ENCODE measurements around the gene MOGAT2.
A peak's percentile ranks its signal among the peaks of the same experiment; 100 is the strongest.

MOGAT2 gene

GRCh38 chr11:75768112-75768908 lies 50.7 kb downstream of the MOGAT2 start, which contains the start of gene DGAT2:
Gene DGAT2 (plus strand): TSS chr11:75768778. CDS start chr11:75768992, 214 bp downstream.
- Histone ChIP-seq H3K9ac (ENCODE audit: low read depth in 1 of 2, low read length in 2 of 2) (peak within 1 kb of the TSS; percentile 24 to 64), H3K27ac (ENCODE audit: low read depth in 2 of 2, low read length in 2 of 2) (no peak within 1 kb of the TSS), H3K9me3 (ENCODE audit: control insufficient read depth in 2 of 2, low read length in 2 of 2) (no peaks in the 10 kb centered on the region), H3K36me3 (ENCODE audit: control insufficient read depth in 2 of 2, insufficient read depth in 2 of 2, low read length in 2 of 2) (no peaks in the 10 kb centered on the region), H3K4me1 (ENCODE audit: control insufficient read depth in 2 of 2, insufficient read depth in 2 of 2, low read length in 2 of 2) (peaks cover 10 to 12% of the 10 kb centered on the region in 2 donors), H3K27me3 (ENCODE audit: control insufficient read depth in 2 of 2, insufficient read depth in 2 of 2, low read length in 2 of 2) (peaks cover 0 to 3% of the 10 kb centered on the region in 2 donors), H3K4me3 (ENCODE audit: low read length in 2 of 2) (peak within 1 kb of the TSS; percentile 57 to 62)

DNA sequence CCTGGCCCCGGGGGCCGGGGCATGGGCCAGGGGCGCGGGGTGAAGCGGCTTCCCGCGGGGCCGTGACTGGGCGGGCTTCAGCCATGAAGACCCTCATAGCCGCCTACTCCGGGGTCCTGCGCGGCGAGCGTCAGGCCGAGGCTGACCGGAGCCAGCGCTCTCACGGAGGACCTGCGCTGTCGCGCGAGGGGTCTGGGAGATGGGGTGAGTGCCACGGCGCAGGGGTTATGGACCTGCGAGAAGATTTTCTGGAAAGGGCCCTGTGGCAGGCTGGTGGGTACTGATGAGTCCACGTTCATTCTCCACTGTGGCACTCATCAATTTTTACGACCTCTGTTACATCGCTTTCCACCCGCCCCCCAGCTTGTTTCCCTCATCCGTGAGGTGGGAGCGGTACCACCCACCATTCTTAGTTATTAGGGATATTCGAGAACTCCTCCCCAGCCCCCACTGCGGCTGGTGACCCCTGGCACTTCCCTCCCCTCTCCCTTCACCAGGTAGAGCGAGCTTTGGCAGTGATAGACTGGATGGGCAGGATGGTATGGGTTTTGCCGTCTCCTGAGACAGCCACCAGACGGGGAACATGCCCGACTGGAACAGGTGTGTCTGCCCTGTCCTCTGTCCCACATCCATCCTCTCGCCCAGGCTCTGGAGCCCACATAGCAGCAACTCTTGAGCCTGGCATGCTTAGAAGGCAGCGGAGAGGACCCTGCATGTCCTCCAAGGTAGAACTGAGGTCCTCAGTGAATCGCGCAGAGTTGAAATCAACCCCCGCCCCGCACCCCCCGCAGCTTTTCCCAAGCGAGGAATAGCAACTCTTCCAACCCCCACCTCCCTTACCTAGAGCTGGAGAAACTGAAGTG lies 51.5 kb downstream of the MOGAT2 start:
- Histone ChIP-seq H3K4me3 (ENCODE audit: low read length in 2 of 2) (peak overlapping the region; percentile 57 to 62), H3K36me3 (ENCODE audit: control insufficient read depth in 2 of 2, insufficient read depth in 2 of 2, low read length in 2 of 2) (no peaks in the 10 kb centered on the region), H3K27ac (ENCODE audit: low read depth in 2 of 2, low read length in 2 of 2) (no peak overlapping the region), H3K4me1 (ENCODE audit: control insufficient read depth in 2 of 2, insufficient read depth in 2 of 2, low read length in 2 of 2) (peaks cover 10 to 12% of the 10 kb centered on the region in 2 donors), H3K27me3 (ENCODE audit: control insufficient read depth in 2 of 2, insufficient read depth in 2 of 2, low read length in 2 of 2) (peaks cover 0 to 3% of the 10 kb centered on the region in 2 donors), H3K9me3 (ENCODE audit: control insufficient read depth in 2 of 2, low read length in 2 of 2) (no peaks in the 10 kb centered on the region), H3K9ac (ENCODE audit: low read depth in 1 of 2, low read length in 2 of 2) (peak overlapping the region; percentile 24 to 64)

- H3K36me3 ChIP-seq (ENCODE audit: control insufficient read depth in 2 of 2, insufficient read depth in 2 of 2, low read length in 2 of 2): no peaks in the 10 kb centered on the region
- H3K4me3 ChIP-seq (ENCODE audit: low read length in 2 of 2): no peak overlapping the region
- H3K9me3 ChIP-seq (ENCODE audit: control insufficient read depth in 2 of 2, low read length in 2 of 2): no peaks in the 10 kb centered on the region
- H3K4me1 ChIP-seq (ENCODE audit: control insufficient read depth in 2 of 2, insufficient read depth in 2 of 2, low read length in 2 of 2): peaks cover 10 to 12% of the 10 kb centered on the region in 2 donors
- no peak overlapping the region for H3K9ac ChIP-seq (ENCODE audit: low read depth in 1 of 2, low read length in 2 of 2)
- peaks cover 0 to 3% of the 10 kb centered on the region in 2 donors for H3K27me3 ChIP-seq (ENCODE audit: control insufficient read depth in 2 of 2, insufficient read depth in 2 of 2, low read length in 2 of 2)
- no peak overlapping the region for H3K27ac ChIP-seq (ENCODE audit: low read depth in 2 of 2, low read length in 2 of 2)
Observed at GRCh38 chr11:75770102-75770501, 52.5 kb downstream of the MOGAT2 start.

GRCh38 chr11:75771646-75772410 lies 54.2 kb downstream of the MOGAT2 start:
- no peak overlapping the region for H3K4me3 ChIP-seq (ENCODE audit: low read length in 2 of 2)

GRCh38 chr11:75773595-75774353 lies 56.1 kb downstream of the MOGAT2 start:
- Histone ChIP-seq H3K9ac (ENCODE audit: low read depth in 1 of 2, low read length in 2 of 2) (no peak overlapping the region), H3K9me3 (ENCODE audit: control insufficient read depth in 2 of 2, low read length in 2 of 2) (no peaks in the 10 kb centered on the region), H3K4me3 (ENCODE audit: low read length in 2 of 2) (no peak overlapping the region), H3K4me1 (ENCODE audit: control insufficient read depth in 2 of 2, insufficient read depth in 2 of 2, low read length in 2 of 2) (peaks cover 4 to 5% of the 10 kb centered on the region in 2 donors), H3K27me3 (ENCODE audit: control insufficient read depth in 2 of 2, insufficient read depth in 2 of 2, low read length in 2 of 2) (no peaks in the 10 kb centered on the region), H3K27ac (ENCODE audit: low read depth in 2 of 2, low read length in 2 of 2) (no peak overlapping the region), H3K36me3 (ENCODE audit: control insufficient read depth in 2 of 2, insufficient read depth in 2 of 2, low read length in 2 of 2) (no peaks in the 10 kb centered on the region)

More at GRCh38 chr11:75771646-75772410, 54.2 kb downstream of the MOGAT2 start:
- Histone ChIP-seq H3K9ac (ENCODE audit: low read depth in 1 of 2, low read length in 2 of 2) (no peak overlapping the region), H3K9me3 (ENCODE audit: control insufficient read depth in 2 of 2, low read length in 2 of 2) (no peaks in the 10 kb centered on the region), H3K27ac (ENCODE audit: low read depth in 2 of 2, low read length in 2 of 2) (no peak overlapping the region), H3K36me3 (ENCODE audit: control insufficient read depth in 2 of 2, insufficient read depth in 2 of 2, low read length in 2 of 2) (no peaks in the 10 kb centered on the region), H3K27me3 (ENCODE audit: control insufficient read depth in 2 of 2, insufficient read depth in 2 of 2, low read length in 2 of 2) (peaks cover 0 to 3% of the 10 kb centered on the region in 2 donors), H3K4me1 (ENCODE audit: control insufficient read depth in 2 of 2, insufficient read depth in 2 of 2, low read length in 2 of 2) (peaks cover 10 to 12% of the 10 kb centered on the region in 2 donors)

DNA sequence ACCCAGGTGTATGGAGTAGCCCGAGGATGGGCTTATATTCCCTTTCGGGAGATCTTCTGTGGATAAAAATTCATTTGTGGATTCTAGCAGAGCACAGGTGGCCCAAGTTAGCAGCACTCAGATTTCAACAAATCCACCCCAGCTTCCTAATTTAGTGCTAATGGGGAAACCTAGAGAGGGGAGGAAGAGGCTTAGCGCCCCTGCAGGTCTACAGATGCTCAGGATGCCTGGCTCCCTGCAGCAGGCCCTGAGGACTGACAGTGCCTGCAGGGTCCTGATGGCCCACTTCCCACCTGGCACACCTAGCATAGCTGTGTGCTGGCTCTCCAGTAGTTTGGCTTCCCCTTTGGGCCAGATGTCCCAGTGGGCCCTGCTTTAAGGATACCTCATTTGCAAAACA lies 57.4 kb downstream of the MOGAT2 start:
- H3K27ac ChIP-seq (ENCODE audit: low read depth in 2 of 2, low read length in 2 of 2): no peak overlapping the region
- H3K36me3 ChIP-seq (ENCODE audit: control insufficient read depth in 2 of 2, insufficient read depth in 2 of 2, low read length in 2 of 2): no peaks in the 10 kb centered on the region
- no peaks in the 10 kb centered on the region for H3K4me1 ChIP-seq (ENCODE audit: control insufficient read depth in 2 of 2, insufficient read depth in 2 of 2, low read length in 2 of 2)
- H3K27me3 ChIP-seq (ENCODE audit: control insufficient read depth in 2 of 2, insufficient read depth in 2 of 2, low read length in 2 of 2): no peaks in the 10 kb centered on the region
- no peak overlapping the region for H3K4me3 ChIP-seq (ENCODE audit: low read length in 2 of 2)
- no peaks in the 10 kb centered on the region for H3K9me3 ChIP-seq (ENCODE audit: control insufficient read depth in 2 of 2, low read length in 2 of 2)
- H3K9ac ChIP-seq (ENCODE audit: low read depth in 1 of 2, low read length in 2 of 2): no peak overlapping the region

DNA sequence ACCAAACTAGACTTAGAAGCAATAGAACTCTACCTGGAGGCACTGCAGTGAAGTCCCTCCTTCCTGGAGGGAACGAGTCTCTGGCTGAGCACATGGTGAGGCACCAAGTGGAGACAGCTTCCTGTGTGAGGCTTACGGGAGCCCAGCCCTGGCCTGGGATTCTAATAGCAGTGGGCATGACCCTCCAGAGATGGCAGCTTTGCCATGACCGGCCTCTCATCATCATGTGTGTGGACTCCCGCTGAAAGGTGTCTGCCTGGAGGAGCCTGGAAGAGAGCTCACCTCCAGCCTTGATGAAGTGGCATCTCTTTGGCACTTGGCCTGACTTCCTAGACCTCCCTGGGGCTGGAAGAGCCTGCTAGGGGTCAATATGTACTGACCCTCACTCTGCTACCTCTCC lies 58.9 kb downstream of the MOGAT2 start:
- H3K27me3 ChIP-seq (ENCODE audit: control insufficient read depth in 2 of 2, insufficient read depth in 2 of 2, low read length in 2 of 2): no peaks in the 10 kb centered on the region
- H3K27ac ChIP-seq (ENCODE audit: low read depth in 2 of 2, low read length in 2 of 2): no peak overlapping the region
- no peak overlapping the region for H3K4me3 ChIP-seq (ENCODE audit: low read length in 2 of 2)
- H3K9me3 ChIP-seq (ENCODE audit: control insufficient read depth in 2 of 2, low read length in 2 of 2): no peaks in the 10 kb centered on the region
- H3K36me3 ChIP-seq (ENCODE audit: control insufficient read depth in 2 of 2, insufficient read depth in 2 of 2, low read length in 2 of 2): no peaks in the 10 kb centered on the region
- H3K9ac ChIP-seq (ENCODE audit: low read depth in 1 of 2, low read length in 2 of 2): no peak overlapping the region
- no peaks in the 10 kb centered on the region for H3K4me1 ChIP-seq (ENCODE audit: control insufficient read depth in 2 of 2, insufficient read depth in 2 of 2, low read length in 2 of 2)

DNA sequence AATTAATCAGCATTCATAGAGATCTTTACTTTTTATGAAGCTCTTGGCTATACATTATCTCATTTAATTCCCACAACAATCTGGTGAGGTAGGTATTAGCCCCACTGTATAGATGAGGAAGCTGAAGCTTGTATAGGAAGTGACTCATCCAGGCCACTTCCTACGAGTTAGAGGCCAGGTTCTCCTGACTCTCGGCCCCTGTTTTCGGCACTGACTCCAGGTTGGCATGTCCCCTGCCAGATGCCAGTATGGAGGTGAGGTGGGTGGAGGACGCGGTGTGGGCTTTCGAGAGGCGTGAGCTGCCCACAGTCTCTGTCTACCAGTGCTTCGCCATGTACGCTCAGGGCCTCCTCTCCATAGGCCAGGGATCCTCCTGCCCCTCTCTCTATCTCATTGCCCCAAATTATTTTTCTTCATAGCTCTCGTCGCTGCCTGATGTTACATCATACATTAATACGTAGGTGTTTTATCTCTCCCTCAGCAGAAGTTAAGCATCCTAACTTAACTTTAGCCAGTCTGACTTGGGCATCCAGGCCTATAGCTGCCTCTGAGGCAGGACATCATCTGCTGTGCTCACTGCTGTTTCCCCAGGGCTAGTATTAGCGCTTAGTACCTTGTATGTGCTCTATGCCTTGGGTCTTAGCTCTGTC lies 59.9 kb downstream of the MOGAT2 start:
- Histone ChIP-seq H3K9me3 (ENCODE audit: control insufficient read depth in 2 of 2, low read length in 2 of 2) (no peaks in the 10 kb centered on the region), H3K9ac (ENCODE audit: low read depth in 1 of 2, low read length in 2 of 2) (no peak overlapping the region), H3K27me3 (ENCODE audit: control insufficient read depth in 2 of 2, insufficient read depth in 2 of 2, low read length in 2 of 2) (no peaks in the 10 kb centered on the region), H3K27ac (ENCODE audit: low read depth in 2 of 2, low read length in 2 of 2) (no peak overlapping the region), H3K36me3 (ENCODE audit: control insufficient read depth in 2 of 2, insufficient read depth in 2 of 2, low read length in 2 of 2) (no peaks in the 10 kb centered on the region), H3K4me1 (ENCODE audit: control insufficient read depth in 2 of 2, insufficient read depth in 2 of 2, low read length in 2 of 2) (no peaks in the 10 kb centered on the region), H3K4me3 (ENCODE audit: low read length in 2 of 2) (no peak overlapping the region)

DNA sequence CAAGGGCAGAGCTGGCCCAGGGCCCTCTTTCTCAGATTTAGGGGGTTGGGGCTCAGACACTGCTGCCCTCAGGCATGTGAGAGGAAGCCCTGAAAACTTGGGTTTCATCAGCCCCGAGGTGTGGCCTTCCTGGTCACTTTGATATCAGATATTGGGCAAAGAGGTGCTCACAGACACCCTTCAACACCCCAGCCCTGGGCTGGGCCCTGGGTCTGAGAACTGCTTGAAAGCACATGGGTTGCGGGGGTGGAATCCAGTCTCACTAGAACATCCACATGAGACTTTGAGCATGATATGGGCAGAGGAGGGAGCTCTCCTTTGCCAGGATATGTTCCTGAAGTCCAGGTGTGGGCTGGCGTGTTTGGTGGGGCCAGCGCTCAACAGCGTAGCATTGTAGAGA lies 61.3 kb downstream of the MOGAT2 start:
- H3K9ac ChIP-seq (ENCODE audit: low read depth in 1 of 2, low read length in 2 of 2): no peak overlapping the region
- no peaks in the 10 kb centered on the region for H3K4me1 ChIP-seq (ENCODE audit: control insufficient read depth in 2 of 2, insufficient read depth in 2 of 2, low read length in 2 of 2)
- H3K4me3 ChIP-seq (ENCODE audit: low read length in 2 of 2): no peak overlapping the region

More for the DNA sequence above, 61.3 kb downstream of the MOGAT2 start:
- H3K27ac ChIP-seq (ENCODE audit: low read depth in 2 of 2, low read length in 2 of 2): no peak overlapping the region
- H3K36me3 ChIP-seq (ENCODE audit: control insufficient read depth in 2 of 2, insufficient read depth in 2 of 2, low read length in 2 of 2): no peaks in the 10 kb centered on the region
- H3K27me3 ChIP-seq (ENCODE audit: control insufficient read depth in 2 of 2, insufficient read depth in 2 of 2, low read length in 2 of 2): no peaks in the 10 kb centered on the region
- H3K9me3 ChIP-seq (ENCODE audit: control insufficient read depth in 2 of 2, low read length in 2 of 2): no peaks in the 10 kb centered on the region
